ENCODE data around the gene L3MBTL3.

Gene L3MBTL3

GRCh38 chr6:130187335-130188206 lies 169.2 kb downstream of the L3MBTL3 start:
- no peak for DNase-seq

- no peak for DNase-seq
Measured at GRCh38 chr6:130188207-130188899, 170.0 kb downstream of the L3MBTL3 start.

- DNase-seq, result no peak
Measured at GRCh38 chr6:130189531-130190397, 171.4 kb downstream of the L3MBTL3 start.

All from CD4-positive, alpha-beta T cell treated with Interleukin-4 for 1 hour (primary cell).